ENCODE data around the gene NXT2.

- no peak for TF ChIP-seq JUND (IDR thresholded peaks at IDR 0.05)
- no peak for TF ChIP-seq POLR2AphosphoS5 (IDR thresholded peaks at IDR 0.05; ENCODE audit: low read depth, low read length)
Measured at GRCh38 chrX:109535578-109535977, 1.1 kb upstream of the NXT2 start.

Measured in HCT116 (cell line).